Measurements from ENCODE around the gene IQGAP1. TPM values are rescaled to one million over a fixed set of nuclear protein-coding genes. Genes with fewer than 3 reads are reported as not detected.
"Not testable (repeated sequence)": the region's sequence is repeated elsewhere in the genome, so short reads cannot be mapped to it uniquely, and the experiment has no call there.

IQGAP1 gene
- total RNA-seq, 1 experiment from 2014 or later: 264 TPM

GRCh38 chr15:90414408-90415028 is 26.5 kb downstream of the IQGAP1 start:
- peak; percentile 57 for DNase-seq (ENCODE audit: unreplicated experiment)
- Mint-ChIP-seq H3K9me3 (ENCODE audit: unreplicated experiment) (no peaks in the 10 kb centered on the region), H3K27me3 (ENCODE audit: insufficient read depth, unreplicated experiment) (no peaks in the 10 kb centered on the region), H3K36me3 (ENCODE audit: insufficient read depth, unreplicated experiment) (peaks cover 29% of the 10 kb centered on the region), H3K27ac (ENCODE audit: low read depth, unreplicated experiment) (peak overlapping the region; percentile 65), H3K4me1 (ENCODE audit: insufficient read depth, unreplicated experiment) (peaks cover 46% of the 10 kb centered on the region), H3K4me3 (ENCODE audit: unreplicated experiment) (peak overlapping the region; percentile 55)
- TF ChIP-seq CTCF (IDR thresholded peaks at IDR 0.05; ENCODE audit: unreplicated experiment): no peak
- ChIA-PET POLR2A (interaction anchor here (0.6 to 4.9 kb wide), 9 partner anchors 8 to 66 kb away, joined by 3 to 159 read pairs (median 10); partner anchors contain the start of gene IQGAP1), CTCF (interaction anchor here (1.2 to 1.6 kb wide), 4 partner anchors 11 to 94 kb away, joined by 3 to 8 read pairs (median 6); no protein-coding TSS in a partner anchor)
- intact Hi-C loops (cut with micrococcal nuclease): loop anchor here (2.0 kb wide), 1 partner anchor 52 kb away; no protein-coding TSS in a partner anchor
- BruUV-seq (replicated peaks): TSS peak; percentile 72

GRCh38 chr15:90416052-90416451 is 28.0 kb downstream of the IQGAP1 start:
- intact Hi-C loops (cut with micrococcal nuclease); H3K27me3 Mint-ChIP-seq (ENCODE audit: insufficient read depth, unreplicated experiment); H3K9me3 Mint-ChIP-seq (ENCODE audit: unreplicated experiment); BruUV-seq (replicated peaks); DNase-seq (ENCODE audit: unreplicated experiment); H3K4me3 Mint-ChIP-seq (ENCODE audit: unreplicated experiment): not testable (repeated sequence)
- Mint-ChIP-seq H3K4me1 (ENCODE audit: insufficient read depth, unreplicated experiment) (peaks cover 55% of the 10 kb centered on the region), H3K36me3 (ENCODE audit: insufficient read depth, unreplicated experiment) (peaks cover 20% of the 10 kb centered on the region), H3K27ac (ENCODE audit: low read depth, unreplicated experiment) (peak overlapping the region; percentile 65)
- ChIA-PET POLR2A (interaction anchor here (0.7 to 4.9 kb wide), 4 partner anchors 14 to 341 kb away, joined by 3 to 159 read pairs (median 34); partner anchors contain the start of gene IQGAP1), CTCF (interaction anchor here (0.6 kb wide), 1 partner anchor 27 kb away, joined by 3 read pairs; no protein-coding TSS in a partner anchor)

GRCh38 chr15:90418627-90419026 is 30.6 kb downstream of the IQGAP1 start:
- TF ChIP-seq CTCF (IDR thresholded peaks at IDR 0.05; ENCODE audit: unreplicated experiment): no peak
- Mint-ChIP-seq H3K27ac (ENCODE audit: low read depth, unreplicated experiment) (peak overlapping the region; percentile 96), H3K9me3 (ENCODE audit: unreplicated experiment) (no peaks in the 10 kb centered on the region), H3K36me3 (ENCODE audit: insufficient read depth, unreplicated experiment) (peaks cover 14% of the 10 kb centered on the region), H3K4me3 (ENCODE audit: unreplicated experiment) (no peak overlapping the region), H3K4me1 (ENCODE audit: insufficient read depth, unreplicated experiment) (peaks cover 38% of the 10 kb centered on the region), H3K27me3 (ENCODE audit: insufficient read depth, unreplicated experiment) (no peaks in the 10 kb centered on the region)
- DNase-seq (ENCODE audit: unreplicated experiment): no peak
- CTCF ChIA-PET: interaction anchor here (1.3 kb wide), 1 partner anchor 56 kb away, joined by 3 read pairs; no protein-coding TSS in a partner anchor
- POLR2A ChIA-PET: interaction anchor here (0.5 to 7.5 kb wide), 7 partner anchors 11 to 298 kb away, joined by 3 to 120 read pairs (median 4); partner anchors contain the start of gene IQGAP1
- no TSS peak for BruUV-seq (replicated peaks)
- intact Hi-C loops (cut with micrococcal nuclease): no loop called here

GRCh38 chr15:90419206-90419605 is 31.2 kb downstream of the IQGAP1 start:
- H3K36me3 Mint-ChIP-seq (ENCODE audit: insufficient read depth, unreplicated experiment): peaks cover 14% of the 10 kb centered on the region
- peaks cover 32% of the 10 kb centered on the region for H3K4me1 Mint-ChIP-seq (ENCODE audit: insufficient read depth, unreplicated experiment)
- no peaks in the 10 kb centered on the region for H3K9me3 Mint-ChIP-seq (ENCODE audit: unreplicated experiment)
- peak; percentile 7 for DNase-seq (ENCODE audit: unreplicated experiment)
- peak overlapping the region; percentile 64 for H3K4me3 Mint-ChIP-seq (ENCODE audit: unreplicated experiment)
- H3K27ac Mint-ChIP-seq (ENCODE audit: low read depth, unreplicated experiment): peak overlapping the region; percentile 96
- no peak for TF ChIP-seq CTCF (IDR thresholded peaks at IDR 0.05; ENCODE audit: unreplicated experiment)
- BruUV-seq (replicated peaks): no TSS peak
- intact Hi-C loops (cut with micrococcal nuclease): no loop called here
- POLR2A ChIA-PET: interaction anchor here (0.7 to 7.5 kb wide), 9 partner anchors 12 to 423 kb away, joined by 3 to 120 read pairs (median 6); partner anchors contain the start of gene IQGAP1
- CTCF ChIA-PET: interaction anchor here (0.9 to 1.3 kb wide), 3 partner anchors 57 to 98 kb away, joined by 3 to 6 read pairs (median 3); no protein-coding TSS in a partner anchor
- H3K27me3 Mint-ChIP-seq (ENCODE audit: insufficient read depth, unreplicated experiment): no peaks in the 10 kb centered on the region

Data from MCF 10A (cell line).